GM12892 (cell line): ENCODE data around the gene ABLIM1.

Experiments used
- DNase-seq: peaks from one replicate; pipeline ENCODE4 v3.0.0; 2011; ENCODE audit not compliant: insufficient read length
- FAIRE-seq: peaks from 2 replicates; lab custom pipeline; 2011; peaks lifted over from hg19 to GRCh38; lab: Jason Lieb, UNC
- POLR2A ChIP-seq: IDR thresholded peaks from 2 replicates; pipeline ENCODE4 v1.6.1; 2011; ENCODE audit warnings: low read depth, low read length, control low read depth
- POLR2AphosphoS5 ChIP-seq: IDR thresholded peaks from 2 replicates; pipeline ENCODE4 v1.6.1; 2011; ENCODE audit warnings: low read depth, low read length, control low read depth
- TAF1 ChIP-seq: IDR thresholded peaks from 2 replicates; pipeline ENCODE4 v1.6.1; 2011; ENCODE audit warnings: low read depth, mild to moderate bottlenecking, control low read depth, low read length, borderline replicate concordance

ABLIM1 gene

GRCh38 chr10:114399576-114399975, 258.5 kb downstream of the ABLIM1 start:
- TF ChIP-seq POLR2A (no peak), POLR2AphosphoS5 (no peak), TAF1 (no peak)
- no peak for DNase-seq
- no peak for FAIRE-seq

DNA sequence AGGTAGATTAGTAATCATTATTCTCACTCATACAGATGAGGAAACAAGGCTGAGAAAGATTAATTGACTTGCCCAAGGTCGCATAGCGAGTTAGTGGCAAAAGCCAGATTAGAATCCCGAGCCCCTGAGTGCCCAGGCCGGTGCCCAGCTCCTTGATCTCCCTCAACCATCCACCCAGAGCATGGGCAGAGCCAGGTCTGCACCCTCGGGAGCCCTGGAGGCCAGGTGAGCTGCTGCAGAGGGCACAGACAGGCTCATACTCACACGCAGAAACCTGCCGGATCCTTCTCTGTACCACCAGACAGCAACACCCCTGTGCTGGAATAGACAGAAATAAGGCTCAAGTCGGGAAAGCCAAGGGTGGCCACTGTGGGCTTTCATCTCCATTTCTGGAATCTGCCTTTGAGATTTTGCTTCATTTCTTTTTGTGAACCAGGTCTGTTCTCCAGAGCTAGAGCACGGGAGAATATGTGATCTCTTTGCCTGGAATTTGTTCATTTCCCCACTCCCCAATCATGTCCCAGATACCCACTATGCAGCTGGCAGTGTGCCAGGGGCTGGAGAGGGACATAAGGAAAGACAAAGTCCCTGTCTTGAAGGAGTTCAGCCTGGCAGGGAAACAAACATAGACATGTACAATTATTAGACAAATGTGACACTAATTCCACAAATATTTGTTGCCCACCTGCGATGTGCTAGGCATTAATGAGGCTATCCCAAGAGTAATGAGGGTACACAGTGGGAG, 259.3 kb downstream of the ABLIM1 start:
- TF ChIP-seq TAF1 (no peak), POLR2AphosphoS5 (no peak), POLR2A (no peak)
- DNase-seq (no peak), FAIRE-seq (no peak)

- TF ChIP-seq POLR2A: no peak
- TF ChIP-seq POLR2AphosphoS5: no peak
- TF ChIP-seq TAF1: no peak
- FAIRE-seq: peak; percentile 40
Observed at GRCh38 chr10:114397651-114398145, 260.4 kb downstream of the ABLIM1 start.

GRCh38 chr10:114396464-114396863, 261.6 kb downstream of the ABLIM1 start:
- DNase-seq (no peak), FAIRE-seq (peak; percentile 30)
- no peak for TF ChIP-seq POLR2A
- no peak for TF ChIP-seq TAF1
- no peak for TF ChIP-seq POLR2AphosphoS5

More at GRCh38 chr10:114397651-114398145, 260.4 kb downstream of the ABLIM1 start:
- DNase-seq: no peak

DNA sequence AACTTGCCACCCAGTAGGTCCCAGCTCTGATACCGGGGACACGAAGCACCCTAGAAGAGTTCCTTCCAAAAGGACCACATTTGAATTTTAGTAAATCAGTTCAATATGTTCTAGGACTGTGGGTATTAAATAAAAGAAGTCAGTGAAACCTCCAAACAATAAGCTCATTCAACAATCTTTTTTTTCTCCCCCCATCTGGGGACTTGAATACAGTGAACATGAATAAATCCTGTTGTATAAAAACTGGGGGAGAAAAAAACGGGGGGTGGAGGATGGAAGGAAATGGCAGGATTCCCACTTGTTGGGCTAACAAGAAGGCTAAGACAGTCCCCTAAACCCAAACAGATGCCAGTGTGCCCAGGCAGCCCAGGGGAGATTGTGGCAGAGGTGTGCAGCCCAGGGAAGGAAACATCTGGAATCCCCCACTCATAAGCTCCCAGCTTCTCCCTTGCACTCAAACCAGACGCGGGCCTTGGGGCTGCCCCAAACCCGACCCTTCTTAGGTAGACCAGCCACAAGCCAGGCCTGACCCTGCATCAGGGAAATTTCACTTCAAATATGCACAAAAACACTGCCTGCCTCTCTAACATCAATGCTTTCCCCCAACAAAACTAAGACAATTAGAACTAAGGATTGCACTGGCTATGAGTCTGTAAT, 262.6 kb downstream of the ABLIM1 start:
- TF ChIP-seq TAF1 (no peak), POLR2AphosphoS5 (no peak), POLR2A (no peak)
- no peak for DNase-seq
- peak; percentile 21 for FAIRE-seq

DNA sequence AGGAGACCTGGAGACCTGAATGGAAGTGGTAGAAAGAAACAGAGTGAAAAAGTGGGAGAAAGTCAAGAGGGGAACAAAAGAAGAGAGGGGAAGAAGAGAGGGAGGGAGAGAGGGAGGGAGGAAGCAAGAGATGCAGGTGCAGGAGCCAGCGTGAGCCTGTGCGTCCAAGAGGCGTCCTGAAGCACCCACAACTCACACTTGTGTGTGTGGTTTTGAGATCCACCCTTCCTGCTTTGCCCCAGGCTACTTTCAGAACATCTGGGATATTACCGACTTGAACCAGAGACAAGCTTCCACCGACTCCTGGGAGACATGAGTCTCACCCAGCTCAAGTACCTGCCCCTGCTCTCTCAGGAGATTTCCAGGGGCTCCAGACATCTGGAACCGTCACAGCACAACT, 263.5 kb downstream of the ABLIM1 start:
- no peak for DNase-seq
- no peak for TF ChIP-seq POLR2AphosphoS5
- no peak for TF ChIP-seq TAF1
- no peak for TF ChIP-seq POLR2A
- no peak for FAIRE-seq

DNA sequence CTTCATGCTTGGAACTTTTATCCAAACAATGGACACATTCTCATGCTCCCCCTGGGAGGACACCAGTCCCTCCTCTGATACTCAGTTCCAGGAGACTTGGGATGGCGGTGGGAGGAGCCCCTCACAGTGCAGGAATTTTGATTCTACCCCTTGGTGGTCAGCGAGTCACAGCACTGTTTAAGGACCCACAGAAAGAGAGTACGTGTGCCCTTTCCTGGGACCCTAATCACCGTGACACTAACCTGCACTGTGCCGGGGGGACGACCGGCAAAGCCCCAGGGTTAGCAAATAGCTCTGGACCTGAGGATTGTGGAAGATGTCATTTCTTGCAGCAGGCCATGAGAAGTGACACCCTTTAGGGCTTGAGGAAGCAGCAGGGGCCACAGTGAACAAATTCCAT, 264.2 kb downstream of the ABLIM1 start:
- DNase-seq: no peak
- TF ChIP-seq POLR2AphosphoS5 (no peak), TAF1 (no peak), POLR2A (no peak)
- FAIRE-seq: no peak

GRCh38 chr10:114393482-114393881, 264.6 kb downstream of the ABLIM1 start:
- no peak for DNase-seq
- no peak for FAIRE-seq
- TF ChIP-seq TAF1 (no peak), POLR2AphosphoS5 (no peak), POLR2A (no peak)

GRCh38 chr10:114392112-114392835, 265.8 kb downstream of the ABLIM1 start:
- FAIRE-seq (no peak), DNase-seq (no peak)
- TF ChIP-seq TAF1 (no peak), POLR2A (no peak), POLR2AphosphoS5 (no peak)

DNA sequence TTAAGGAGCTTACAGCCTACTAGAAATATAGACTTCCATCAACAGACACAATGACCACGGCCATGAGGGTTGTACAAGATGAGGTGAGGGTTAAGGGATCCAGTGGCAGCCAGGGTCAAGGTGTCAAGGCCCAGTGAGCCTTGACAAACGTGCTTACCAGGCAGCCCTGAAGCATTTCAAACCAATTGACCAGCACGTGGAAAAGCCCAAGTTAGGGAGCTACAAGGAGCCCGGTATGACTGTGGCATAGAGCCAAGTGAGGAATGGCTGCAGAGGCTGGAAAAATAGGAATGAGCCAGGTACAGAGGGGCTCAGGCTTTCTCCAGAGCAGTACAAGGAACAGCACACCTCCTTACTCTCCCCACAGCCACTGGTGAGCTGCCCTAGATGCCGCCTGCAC, 266.5 kb downstream of the ABLIM1 start:
- no peak for DNase-seq
- no peak for TF ChIP-seq POLR2AphosphoS5
- no peak for FAIRE-seq

DNA sequence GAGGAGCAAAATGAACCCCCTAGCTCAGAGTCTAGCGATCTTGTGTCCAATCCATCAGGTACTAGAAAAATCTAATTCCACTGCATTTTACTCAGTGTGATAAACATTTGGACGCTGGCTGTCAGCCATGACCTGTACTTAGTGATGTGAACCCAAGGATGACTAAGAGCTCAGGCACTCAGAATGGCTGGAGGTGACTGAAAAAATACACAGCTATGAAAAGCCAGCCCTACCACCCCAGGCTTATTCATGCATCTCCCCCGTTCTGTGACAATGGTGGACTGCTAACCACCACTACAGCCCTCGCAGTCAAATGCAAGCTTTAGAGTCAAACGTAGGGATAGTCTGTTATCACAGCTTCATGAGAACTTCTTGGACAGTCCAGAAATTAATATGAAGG, 268.6 kb downstream of the ABLIM1 start:
- DNase-seq (no peak), FAIRE-seq (no peak)
- TF ChIP-seq POLR2AphosphoS5: no peak
- no peak for TF ChIP-seq POLR2A
- no peak for TF ChIP-seq TAF1
